ENCODE data around the gene KMO.

DNA sequence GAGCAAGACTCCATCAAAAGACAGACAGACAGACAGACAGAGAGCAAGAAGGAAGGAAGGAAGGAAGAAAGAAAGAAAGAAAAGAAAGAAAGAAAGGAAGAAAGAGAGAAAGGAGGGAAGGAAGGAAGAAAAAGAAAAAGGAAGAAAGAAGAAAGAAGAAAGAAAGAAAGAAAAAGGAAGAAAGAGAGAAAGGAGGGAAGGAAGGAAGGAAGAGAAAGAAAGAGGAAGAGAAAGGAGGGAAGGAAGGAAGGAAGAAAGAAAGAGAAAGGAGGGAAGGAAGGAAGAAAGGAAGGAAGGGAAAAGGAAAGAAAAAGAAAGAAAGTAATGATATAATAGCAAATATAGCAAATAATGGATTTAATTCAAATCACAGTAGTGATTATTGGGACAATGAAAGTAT is 75.3 kb downstream of the KMO start:
- TF ChIP-seq SP1 (IDR thresholded peaks at IDR 0.05) (no peak), BHLHE40 (IDR thresholded peaks at IDR 0.05; ENCODE audit: borderline replicate concordance) (no peak), ELF4 (IDR thresholded peaks at IDR 0.05) (no peak), ARNT (IDR thresholded peaks at IDR 0.05) (no peak), FOXK2 (IDR thresholded peaks at IDR 0.05) (no peak)
